ENCODE results near the gene PNN. TPM values are rescaled to one million over a fixed set of nuclear protein-coding genes. Genes with fewer than 3 reads are reported as not detected.
A peak's percentile ranks its signal among the peaks of the same experiment; 100 is the strongest.
"Not testable (repeated sequence)": the region's sequence is repeated elsewhere in the genome, so short reads cannot be mapped to it uniquely, and the experiment has no call there.

PNN gene
- total RNA-seq, 1 experiment from 2014 or later = 56.1 TPM

GRCh38 chr14:39183685-39184003, 8.6 kb downstream of the PNN start:
- H3K4me1 ChIP-seq (ENCODE audit: low read length); H3K9me2 ChIP-seq (replicated peaks; ENCODE audit: insufficient read depth, low read length); H3K27ac ChIP-seq (ENCODE audit: low read length); H2AFZ ChIP-seq (ENCODE audit: low read length); H3K79me2 ChIP-seq (ENCODE audit: low read length); DNase-seq; H3K9me3 ChIP-seq (ENCODE audit: low read length); H3K4me2 ChIP-seq (ENCODE audit: low read depth, low read length, poor library complexity, severe bottlenecking); H3K27me3 ChIP-seq (ENCODE audit: low read length); H3K4me3 ChIP-seq (ENCODE audit: low read length); H3K9ac ChIP-seq (ENCODE audit: low read length): not testable (repeated sequence)
- Histone ChIP-seq H3K36me3 (ENCODE audit: insufficient read depth, low read length) (peaks cover 56% of the 10 kb centered on the region), H4K20me1 (ENCODE audit: insufficient read depth, low read depth, low read length) (0 out of 2 replicates have a peak, but pooled peaks cover 21% of the 10 kb centered on the region)

GRCh38 chr14:39184628-39185255, 9.7 kb downstream of the PNN start:
- no peak overlapping the region for H3K4me2 ChIP-seq (ENCODE audit: low read depth, low read length, poor library complexity, severe bottlenecking)
- H2AFZ ChIP-seq (ENCODE audit: low read length) = no peak overlapping the region
- H3K9me3 ChIP-seq (ENCODE audit: low read length) = no peaks in the 10 kb centered on the region
- no peaks in the 10 kb centered on the region for H3K79me2 ChIP-seq (ENCODE audit: low read length)
- no peaks in the 10 kb centered on the region for H3K9me2 ChIP-seq (replicated peaks; ENCODE audit: insufficient read depth, low read length)
- 0 out of 2 replicates have a peak, but pooled peaks cover 21% of the 10 kb centered on the region for H4K20me1 ChIP-seq (ENCODE audit: insufficient read depth, low read depth, low read length)
- DNase-seq = no peak
- H3K36me3 ChIP-seq (ENCODE audit: insufficient read depth, low read length) = peaks cover 47% of the 10 kb centered on the region
- H3K27ac ChIP-seq (ENCODE audit: low read length) = no peak overlapping the region
- no peak overlapping the region for H3K4me3 ChIP-seq (ENCODE audit: low read length)
- H3K4me1 ChIP-seq (ENCODE audit: low read length) = no peaks in the 10 kb centered on the region
- no peak overlapping the region for H3K9ac ChIP-seq (ENCODE audit: low read length)
- no peaks in the 10 kb centered on the region for H3K27me3 ChIP-seq (ENCODE audit: low read length)

- H3K4me2 ChIP-seq (ENCODE audit: low read depth, low read length, poor library complexity, severe bottlenecking) = no peak overlapping the region
- peak; percentile 60 for DNase-seq
These were observed 10.4 kb downstream of the PNN start for GRCh38 chr14:39185256-39186049.

GRCh38 chr14:39186941-39187525, 12.0 kb downstream of the PNN start:
- no peak overlapping the region for H3K4me2 ChIP-seq (ENCODE audit: low read depth, low read length, poor library complexity, severe bottlenecking)
- no peaks in the 10 kb centered on the region for H3K9me3 ChIP-seq (ENCODE audit: low read length)
- H3K27ac ChIP-seq (ENCODE audit: low read length) = no peak overlapping the region
- H3K9ac ChIP-seq (ENCODE audit: low read length) = no peak overlapping the region
- no peaks in the 10 kb centered on the region for H3K79me2 ChIP-seq (ENCODE audit: low read length)
- DNase-seq = no peak
- peaks cover 24% of the 10 kb centered on the region for H3K36me3 ChIP-seq (ENCODE audit: insufficient read depth, low read length)
- H3K4me1 ChIP-seq (ENCODE audit: low read length) = no peaks in the 10 kb centered on the region
- no peaks in the 10 kb centered on the region for H3K27me3 ChIP-seq (ENCODE audit: low read length)
- H3K9me2 ChIP-seq (replicated peaks; ENCODE audit: insufficient read depth, low read length) = no peaks in the 10 kb centered on the region
- H2AFZ ChIP-seq (ENCODE audit: low read length) = no peak overlapping the region
- H3K4me3 ChIP-seq (ENCODE audit: low read length) = no peak overlapping the region
- H4K20me1 ChIP-seq (ENCODE audit: insufficient read depth, low read depth, low read length) = 0 out of 2 replicates have a peak, but pooled peaks cover 13% of the 10 kb centered on the region

More at GRCh38 chr14:39185256-39186049, 10.4 kb downstream of the PNN start:
- no peak overlapping the region for H3K27ac ChIP-seq (ENCODE audit: low read length)
- H3K79me2 ChIP-seq (ENCODE audit: low read length) = no peaks in the 10 kb centered on the region
- peaks cover 40% of the 10 kb centered on the region for H3K36me3 ChIP-seq (ENCODE audit: insufficient read depth, low read length)
- no peaks in the 10 kb centered on the region for H3K9me2 ChIP-seq (replicated peaks; ENCODE audit: insufficient read depth, low read length)
- H3K9ac ChIP-seq (ENCODE audit: low read length) = no peak overlapping the region
- no peak overlapping the region for H3K4me3 ChIP-seq (ENCODE audit: low read length)
- no peaks in the 10 kb centered on the region for H3K9me3 ChIP-seq (ENCODE audit: low read length)
- no peak overlapping the region for H2AFZ ChIP-seq (ENCODE audit: low read length)
- H3K4me1 ChIP-seq (ENCODE audit: low read length) = no peaks in the 10 kb centered on the region
- 0 out of 2 replicates have a peak, but pooled peaks cover 21% of the 10 kb centered on the region for H4K20me1 ChIP-seq (ENCODE audit: insufficient read depth, low read depth, low read length)
- no peaks in the 10 kb centered on the region for H3K27me3 ChIP-seq (ENCODE audit: low read length)

GRCh38 chr14:39203659-39204606, 28.9 kb downstream of the PNN start:
- H3K27me3 ChIP-seq (ENCODE audit: low read length) = no peaks in the 10 kb centered on the region
- H3K36me3 ChIP-seq (ENCODE audit: insufficient read depth, low read length) = no peaks in the 10 kb centered on the region
- no peak overlapping the region for H2AFZ ChIP-seq (ENCODE audit: low read length)
- no peaks in the 10 kb centered on the region for H3K4me1 ChIP-seq (ENCODE audit: low read length)
- H3K9me2 ChIP-seq (replicated peaks; ENCODE audit: insufficient read depth, low read length) = no peaks in the 10 kb centered on the region
- no peak overlapping the region for H3K4me2 ChIP-seq (ENCODE audit: low read depth, low read length, poor library complexity, severe bottlenecking)
- no peak overlapping the region for H3K27ac ChIP-seq (ENCODE audit: low read length)
- no peak overlapping the region for H3K9ac ChIP-seq (ENCODE audit: low read length)
- no peak overlapping the region for H3K4me3 ChIP-seq (ENCODE audit: low read length)
- no peak for DNase-seq
- no peaks in the 10 kb centered on the region for H3K79me2 ChIP-seq (ENCODE audit: low read length)
- no peaks in the 10 kb centered on the region for H4K20me1 ChIP-seq (ENCODE audit: insufficient read depth, low read depth, low read length)
- no peaks in the 10 kb centered on the region for H3K9me3 ChIP-seq (ENCODE audit: low read length)

- not testable (repeated sequence) for DNase-seq; H3K4me2 ChIP-seq (ENCODE audit: low read depth, low read length, poor library complexity, severe bottlenecking); H3K27me3 ChIP-seq (ENCODE audit: low read length); H3K36me3 ChIP-seq (ENCODE audit: insufficient read depth, low read length); H4K20me1 ChIP-seq (ENCODE audit: insufficient read depth, low read depth, low read length); H3K79me2 ChIP-seq (ENCODE audit: low read length); H3K27ac ChIP-seq (ENCODE audit: low read length); H3K4me1 ChIP-seq (ENCODE audit: low read length); H3K9ac ChIP-seq (ENCODE audit: low read length); H3K9me3 ChIP-seq (ENCODE audit: low read length); H3K4me3 ChIP-seq (ENCODE audit: low read length); H2AFZ ChIP-seq (ENCODE audit: low read length); H3K9me2 ChIP-seq (replicated peaks; ENCODE audit: insufficient read depth, low read length)
These were observed 32.4 kb downstream of the PNN start for GRCh38 chr14:39207430-39207829.

- Histone ChIP-seq H3K4me2 (ENCODE audit: low read depth, low read length, poor library complexity, severe bottlenecking) (no peak overlapping the region), H3K4me3 (ENCODE audit: low read length) (no peak overlapping the region), H3K9me3 (ENCODE audit: low read length) (no peaks in the 10 kb centered on the region), H3K4me1 (ENCODE audit: low read length) (no peaks in the 10 kb centered on the region), H3K79me2 (ENCODE audit: low read length) (no peaks in the 10 kb centered on the region), H3K9ac (ENCODE audit: low read length) (no peak overlapping the region), H3K27ac (ENCODE audit: low read length) (no peak overlapping the region), H4K20me1 (ENCODE audit: insufficient read depth, low read depth, low read length) (no peaks in the 10 kb centered on the region), H3K9me2 (replicated peaks; ENCODE audit: insufficient read depth, low read length) (no peaks in the 10 kb centered on the region), H2AFZ (ENCODE audit: low read length) (no peak overlapping the region), H3K27me3 (ENCODE audit: low read length) (no peaks in the 10 kb centered on the region), H3K36me3 (ENCODE audit: insufficient read depth, low read length) (no peaks in the 10 kb centered on the region)
- DNase-seq = no peak
These were observed 36.2 kb downstream of the PNN start for GRCh38 chr14:39211109-39211741.
